Activated CD8-positive, alpha-beta memory T cell treated with anti-CD3 and anti-CD28 coated beads, Interleukin-2, amount 50 U/mL, for 4 hours (primary cell): Measurements from ENCODE around the gene DEDD2.
"Not testable (repeated sequence)": the region's sequence is repeated elsewhere in the genome, so short reads cannot be mapped to it uniquely, and the experiment has no call there.

Source experiments
- DNase-seq: peaks from one replicate; pipeline ENCODE4 v3.0.0-alpha.2; 2020

DEDD2 gene

GRCh38 chr19:42217520-42218437, at the start of gene DEDD2:
TSS of gene DEDD2 (minus strand) at chr19:42217677. CDS start at chr19:42217007, 670 bp downstream.
- DNase-seq: peak; percentile 100

- not testable (repeated sequence) for DNase-seq
Observed at GRCh38 chr19:42266928-42267603, 49.6 kb upstream of the DEDD2 start.

- not testable (repeated sequence) for DNase-seq
Observed at GRCh38 chr19:42266105-42266504, 48.6 kb upstream of the DEDD2 start.

GRCh38 chr19:42261763-42262162, 44.3 kb upstream of the DEDD2 start:
- no peak for DNase-seq

- not testable (repeated sequence) for DNase-seq
Observed at GRCh38 chr19:42257842-42258241, 40.4 kb upstream of the DEDD2 start.

- DNase-seq: no peak
Observed at GRCh38 chr19:42255766-42256745, 38.6 kb upstream of the DEDD2 start.

- peak; percentile 92 for DNase-seq
Observed at GRCh38 chr19:42254850-42255765, 37.6 kb upstream of the DEDD2 start, which contains the start of gene ERF. TSS of gene ERF (minus strand) at chr19:42255128. CDS start at chr19:42254999, 129 bp downstream.

GRCh38 chr19:42254089-42254849, 36.8 kb upstream of the DEDD2 start:
- DNase-seq: peak; percentile 79

GRCh38 chr19:42253245-42254088, 36.0 kb upstream of the DEDD2 start:
- peak; percentile 63 for DNase-seq

GRCh38 chr19:42252365-42253244, 35.1 kb upstream of the DEDD2 start:
- DNase-seq: no peak

- no peak for DNase-seq
Observed at GRCh38 chr19:42251572-42252358, 34.3 kb upstream of the DEDD2 start.

GRCh38 chr19:42250666-42251531, 33.4 kb upstream of the DEDD2 start:
- DNase-seq: no peak

GRCh38 chr19:42250183-42250665, 32.7 kb upstream of the DEDD2 start:
- no peak for DNase-seq

GRCh38 chr19:42249769-42250168, 32.3 kb upstream of the DEDD2 start:
- DNase-seq: no peak

GRCh38 chr19:42249149-42249750, 31.8 kb upstream of the DEDD2 start:
- DNase-seq: no peak
